Heart left ventricle (tissue), 16 donors: ENCODE data around the gene CRB1. TPM values are rescaled to one million over a fixed set of nuclear protein-coding genes. Genes with fewer than 3 reads are reported as not detected.

Source experiments
- ATAC-seq, 4 donors: fragments of 200-7000 bp; cut with Tn5 transposase; one replicate each; pipeline ENCODE4 v1.9.1; 2020 to 2022; ENCODE audit warnings: moderate library complexity in 4 of 4, mild to moderate bottlenecking in 3 of 4, moderate number of reproducible peaks in 1 of 4
- DNase-seq, 5 donors: peaks; one replicate each; pipeline ENCODE4 v3.0.0-alpha.2; 2020
- H3K27ac ChIP-seq, 12 donors: fragments of 200-600 bp; sonication (generic) in 4 of 12; one replicate each; pipeline versions ENCODE4 v1.5.0 to v1.8.0; 2016 to 2022; ENCODE audit warnings: mild to moderate bottlenecking in 2 of 12
- H3K27me3 ChIP-seq, 9 donors: fragments of 200-600 bp; sonication (generic) in 2 of 9; one replicate each; pipeline versions ENCODE4 v1.5.1 to v1.8.0; 2016 to 2022; ENCODE audit warnings: mild to moderate bottlenecking in 3 of 9
- H3K36me3 ChIP-seq, 9 donors: fragments of 200-600 bp; sonication (generic) in 2 of 9; one replicate each; pipeline versions ENCODE4 v1.5.0 to v1.8.0; 2018 to 2022; ENCODE audit warnings: mild to moderate bottlenecking in 2 of 9
- H3K4me1 ChIP-seq, 12 donors: fragments of 200-600 bp; sonication (generic) in 4 of 12; one replicate each; pipeline versions ENCODE4 v1.5.0 to v1.8.0; 2016 to 2022; ENCODE audit warnings: mild to moderate bottlenecking in 3 of 12
- H3K4me3 ChIP-seq, 12 donors: fragments of 200-600 bp; sonication (generic) in 4 of 12; one replicate each; pipeline versions ENCODE4 v1.5.0 to v1.8.0; 2017 to 2022; ENCODE audit warnings: mild to moderate bottlenecking in 9 of 12, moderate library complexity in 4 of 12
- H3K9me3 ChIP-seq, 12 donors: fragments of 200-600 bp; sonication (generic) in 4 of 12; one replicate each; pipeline versions ENCODE4 v1.5.0 to v1.8.0; 2016 to 2022; ENCODE audit warnings: mild to moderate bottlenecking in 1 of 12
- CTCF ChIP-seq, 12 donors: fragments of 200-600 bp; sonication (generic) in 4 of 12; IDR thresholded peaks; one replicate each; pipeline versions ENCODE4 v1.5.0 to v1.8.0; 2018 to 2022; ENCODE audit warnings: antibody characterized with exemption in 12 of 12, mild to moderate bottlenecking in 5 of 12
- POLR2A ChIP-seq, 2 donors: fragments of 450-650 bp; IDR thresholded peaks; one replicate each; pipeline ENCODE4 v1.6.1; 2017; ENCODE audit warnings: antibody characterized with exemption in 2 of 2, mild to moderate bottlenecking in 2 of 2, moderate library complexity in 2 of 2
- WGBS, 4 donors: extraction: QIAGEN DNeasy Blood & Tissue Kit in 2 of 4; methylation state at CpG; one replicate each; pipeline versions ENCODE4 v1.1.5 to v1.1.7; 2013 to 2018; 5-methylcytosine and 5-hydroxymethylcytosine counted together
- intact Hi-C, 10 donors: fragments of 100-400 bp; cut with DNase I; formaldehyde crosslinking; loops; one replicate each; pipeline versions ENCODE4 v1.11.1 to v1.14.2; 2022
- polyA plus RNA-seq, 2 donors: library from polyadenylated mRNA; stranded (reverse); fragments of 200-250 nt; gene quantifications; one replicate each; pipeline ENCODE4 v1.2.3, GENCODE V29; 2013
- total RNA-seq, 9 donors: library from RNA; depleted of rRNA in 2 of 9; stranded (reverse); fragments of >200 nt in 2 of 9; fragmentation: NEBNext Ultra II Directional in 3 of 9; extraction: Animal tissue kit (Norgen Biotek cat#: 25700) in 3 of 9; gene quantifications; one replicate each; pipeline versions ENCODE4 v1.1.0 to v1.2.4, GENCODE V29; 2016 to 2023
- donor health status: ischemic (EF 13 %, LVEDD 7.1; RV severe dilation, severe dysfunction).
- donor health status: healthy with polysubstance abuse.
- donor health status: DM: no; HTN: yes; CAD: no.
- donor health status: DM: no; HTN: no; CAD: no.
- donor health status: ischemic (EF 25% LVEDD 6.9; RV normal size, moderate dysfunction).
- donor health status: ischemic (EF 25% LVEDD 5.7; RV mildly dilated, moderate dysfunction).
- donor health status: healthy.
- donor health status: DM: yes; HTN: yes; CAD: no.
- donor health status: ischemic (EF 35%, LVEDD 5.7; RV mildly dilated, moderate dysfunction).
- donor health status: nonischemic (EF 11% LVEDD 7.7; RV severe dilation, severe dysfunction).
- donor health status: DM: yes; HTN: yes; CAD: no.
- donor health status: PGD.
- donor health status: ischemic (EF 29% LVEDD 5.4; RV normal size, mild dysfunction).
- donor health status: nonischemic (EF 23%, LVEDD 6.1; RV moderate dilation, normal function).

CRB1 gene
- total and polyA plus RNA-seq, 11 donors: 0.06 to 0.56 (median 0.29) TPM; not detected in 2

- H3K27ac ChIP-seq: no peak overlapping the region
- intact Hi-C loops: no loop called here
- H3K9me3 ChIP-seq: no peaks in the 10 kb centered on the region
- no peaks in the 10 kb centered on the region for H3K27me3 ChIP-seq
- 65 to 75% (median 70%) methylated on average over 2 of the region's 2 CpGs for WGBS, 4 donors
- no peak for TF ChIP-seq POLR2A (IDR thresholded peaks at IDR 0.05)
- no peak for TF ChIP-seq CTCF (IDR thresholded peaks at IDR 0.05)
- H3K36me3 ChIP-seq: no peaks in the 10 kb centered on the region
- H3K4me3 ChIP-seq: no peak overlapping the region
- ATAC-seq (no peak), DNase-seq (no peak)
- H3K4me1 ChIP-seq: no peaks in the 10 kb centered on the region
These were observed 145.5 kb downstream of the CRB1 start for GRCh38 chr1:197413564-197413963.

- Histone ChIP-seq H3K4me3 (no peak overlapping the region), H3K9me3 (no peaks in the 10 kb centered on the region), H3K27me3 (no peaks in the 10 kb centered on the region), H3K4me1 (no peaks in the 10 kb centered on the region), H3K27ac (no peak overlapping the region), H3K36me3 (no peaks in the 10 kb centered on the region)
- TF ChIP-seq CTCF (IDR thresholded peaks at IDR 0.05) (no peak), POLR2A (IDR thresholded peaks at IDR 0.05) (no peak)
- DNase-seq (no peak), ATAC-seq (no peak)
- 78 to 86% (median 80%) methylated on average over 3 of the region's 3 CpGs for WGBS, 4 donors
- intact Hi-C loops: no loop called here
These were observed 147.2 kb downstream of the CRB1 start for GRCh38 chr1:197415221-197415620.

- H3K27ac ChIP-seq: no peak overlapping the region
- ATAC-seq (no peak), DNase-seq (no peak)
- H3K27me3 ChIP-seq: no peaks in the 10 kb centered on the region
- intact Hi-C loops: no loop called here
- WGBS, 4 donors: 90 to 98% (median 92%) methylated on average over 1 of the region's 1 CpG
- no peak overlapping the region for H3K4me3 ChIP-seq
- no peaks in the 10 kb centered on the region for H3K9me3 ChIP-seq
- H3K4me1 ChIP-seq: no peaks in the 10 kb centered on the region
- TF ChIP-seq CTCF (IDR thresholded peaks at IDR 0.05) (no peak), POLR2A (IDR thresholded peaks at IDR 0.05) (no peak)
- no peaks in the 10 kb centered on the region for H3K36me3 ChIP-seq
These were observed 150.6 kb downstream of the CRB1 start for GRCh38 chr1:197418693-197419092.

GRCh38 chr1:197422993-197423392, 154.9 kb downstream of the CRB1 start:
- ATAC-seq (no peak), DNase-seq (no peak)
- no peak for TF ChIP-seq CTCF (IDR thresholded peaks at IDR 0.05)
- no peak for TF ChIP-seq POLR2A (IDR thresholded peaks at IDR 0.05)
- Histone ChIP-seq H3K36me3 (no peaks in the 10 kb centered on the region), H3K27ac (no peak overlapping the region), H3K27me3 (no peaks in the 10 kb centered on the region), H3K4me1 (no peaks in the 10 kb centered on the region), H3K9me3 (no peaks in the 10 kb centered on the region), H3K4me3 (no peak overlapping the region)
- intact Hi-C loops: no loop called here
- 83 to 94% (median 91%) methylated on average over 1 of the region's 1 CpG for WGBS, 4 donors
